ENCODE data around the gene TMEM154. TPM values are rescaled to one million over a fixed set of nuclear protein-coding genes. Genes with fewer than 3 reads are reported as not detected.
"Not testable (repeated sequence)": the region's sequence is repeated elsewhere in the genome, so short reads cannot be mapped to it uniquely, and the experiment has no call there.

Gene TMEM154
- total RNA-seq, 1 experiment from 2014 or later: 1.8 TPM

- Histone ChIP-seq H3K9me3 (no peaks in the 10 kb centered on the region), H3K27me3 (no peaks in the 10 kb centered on the region), H3K36me3 (no peaks in the 10 kb centered on the region), H3K4me3 (no peak overlapping the region)
- no peak for DNase-seq
Measured at GRCh38 chr4:152678841-152679240, 956 bp downstream of the TMEM154 start.

GRCh38 chr4:152677117-152677516, 2.7 kb downstream of the TMEM154 start:
- Histone ChIP-seq H3K36me3 (no peaks in the 10 kb centered on the region), H3K9me3 (no peaks in the 10 kb centered on the region), H3K4me3 (no peak overlapping the region), H3K27me3 (no peaks in the 10 kb centered on the region)
- no peak for DNase-seq

- H3K27me3 ChIP-seq: no peaks in the 10 kb centered on the region
- DNase-seq: no peak
- no peak overlapping the region for H3K4me3 ChIP-seq
- no peaks in the 10 kb centered on the region for H3K36me3 ChIP-seq
- no peaks in the 10 kb centered on the region for H3K9me3 ChIP-seq
Measured at GRCh38 chr4:152676052-152676854, 3.5 kb downstream of the TMEM154 start.

GRCh38 chr4:152674359-152674758, 5.4 kb downstream of the TMEM154 start:
- no peaks in the 10 kb centered on the region for H3K9me3 ChIP-seq
- H3K27me3 ChIP-seq: no peaks in the 10 kb centered on the region
- H3K36me3 ChIP-seq: no peaks in the 10 kb centered on the region
- no peak for DNase-seq
- no peak overlapping the region for H3K4me3 ChIP-seq

- H3K36me3 ChIP-seq: no peaks in the 10 kb centered on the region
- DNase-seq: no peak
- H3K4me3 ChIP-seq: no peak overlapping the region
- H3K27me3 ChIP-seq: no peaks in the 10 kb centered on the region
- H3K9me3 ChIP-seq: no peaks in the 10 kb centered on the region
Measured at GRCh38 chr4:152673489-152673888, 6.3 kb downstream of the TMEM154 start.

GRCh38 chr4:152672206-152673092, 7.3 kb downstream of the TMEM154 start:
- Histone ChIP-seq H3K9me3 (no peaks in the 10 kb centered on the region), H3K36me3 (no peaks in the 10 kb centered on the region), H3K27me3 (no peaks in the 10 kb centered on the region), H3K4me3 (no peak overlapping the region)
- no peak for DNase-seq

- H3K36me3 ChIP-seq: no peaks in the 10 kb centered on the region
- no peaks in the 10 kb centered on the region for H3K27me3 ChIP-seq
- no peak for DNase-seq
- H3K9me3 ChIP-seq: no peaks in the 10 kb centered on the region
- no peak overlapping the region for H3K4me3 ChIP-seq
Measured at GRCh38 chr4:152668338-152668964, 11.3 kb downstream of the TMEM154 start.

GRCh38 chr4:152667781-152668180, 12.0 kb downstream of the TMEM154 start:
- no peaks in the 10 kb centered on the region for H3K27me3 ChIP-seq
- H3K4me3 ChIP-seq: no peak overlapping the region
- H3K9me3 ChIP-seq: no peaks in the 10 kb centered on the region
- H3K36me3 ChIP-seq: no peaks in the 10 kb centered on the region
- no peak for DNase-seq

- Histone ChIP-seq H3K4me3 (no peak overlapping the region), H3K36me3 (no peaks in the 10 kb centered on the region), H3K27me3 (no peaks in the 10 kb centered on the region), H3K9me3 (no peaks in the 10 kb centered on the region)
- DNase-seq: no peak
Measured at GRCh38 chr4:152666946-152667345, 12.9 kb downstream of the TMEM154 start.

GRCh38 chr4:152665691-152666395, 14.0 kb downstream of the TMEM154 start:
- Histone ChIP-seq H3K27me3 (no peaks in the 10 kb centered on the region), H3K4me3 (no peak overlapping the region), H3K9me3 (no peaks in the 10 kb centered on the region), H3K36me3 (no peaks in the 10 kb centered on the region)
- no peak for DNase-seq

- H3K9me3 ChIP-seq, H3K27me3 ChIP-seq, H3K36me3 ChIP-seq, H3K4me3 ChIP-seq, DNase-seq: not testable (repeated sequence)
Measured at GRCh38 chr4:152664067-152664378, 15.8 kb downstream of the TMEM154 start.

- no peaks in the 10 kb centered on the region for H3K27me3 ChIP-seq
- no peaks in the 10 kb centered on the region for H3K36me3 ChIP-seq
- H3K9me3 ChIP-seq: no peaks in the 10 kb centered on the region
- no peak overlapping the region for H3K4me3 ChIP-seq
- no peak for DNase-seq
Measured at GRCh38 chr4:152663203-152664066, 16.4 kb downstream of the TMEM154 start.

- Histone ChIP-seq H3K27me3 (no peaks in the 10 kb centered on the region), H3K36me3 (no peaks in the 10 kb centered on the region), H3K9me3 (no peaks in the 10 kb centered on the region), H3K4me3 (no peak overlapping the region)
- no peak for DNase-seq
Measured at GRCh38 chr4:152661649-152662048, 18.1 kb downstream of the TMEM154 start.

GRCh38 chr4:152660526-152660925, 19.3 kb downstream of the TMEM154 start:
- Histone ChIP-seq H3K4me3 (no peak overlapping the region), H3K9me3 (no peaks in the 10 kb centered on the region), H3K27me3 (no peaks in the 10 kb centered on the region), H3K36me3 (no peaks in the 10 kb centered on the region)
- no peak for DNase-seq

GRCh38 chr4:152659806-152660205, 20.0 kb downstream of the TMEM154 start:
- Histone ChIP-seq H3K9me3 (no peaks in the 10 kb centered on the region), H3K27me3 (no peaks in the 10 kb centered on the region), H3K4me3 (no peak overlapping the region), H3K36me3 (no peaks in the 10 kb centered on the region)
- no peak for DNase-seq

- Histone ChIP-seq H3K4me3 (no peak overlapping the region), H3K9me3 (no peaks in the 10 kb centered on the region), H3K27me3 (no peaks in the 10 kb centered on the region), H3K36me3 (no peaks in the 10 kb centered on the region)
- DNase-seq: no peak
Measured at GRCh38 chr4:152657657-152658056, 22.1 kb downstream of the TMEM154 start.
